ENCODE data around the gene PPFIA3. TPM values are rescaled to one million over a fixed set of nuclear protein-coding genes. Genes with fewer than 3 reads are reported as not detected.

The PPFIA3 gene
- total RNA-seq, 1 experiment from 2014 or later, result 56.3 TPM

GRCh38 chr19:49150106-49150943, 31.0 kb downstream of the PPFIA3 start:
- Histone ChIP-seq H3K9me3 (ENCODE audit: low read length) (no peaks in the 10 kb centered on the region), H3K79me2 (ENCODE audit: low read length) (no peaks in the 10 kb centered on the region), H3K4me3 (ENCODE audit: low read length) (peak overlapping the region; percentile 71), H3K4me1 (ENCODE audit: insufficient read depth, low read length) (peaks cover 25% of the 10 kb centered on the region), H3K36me3 (ENCODE audit: low read depth, low read length) (no peaks in the 10 kb centered on the region), H3K9me2 (replicated peaks; ENCODE audit: low read length) (no peaks in the 10 kb centered on the region), H3K4me2 (ENCODE audit: low read length) (peak overlapping the region; percentile 91), H4K20me1 (ENCODE audit: low read length) (no peaks in the 10 kb centered on the region), H3K27ac (ENCODE audit: low read length) (peak overlapping the region; percentile 44), H2AFZ (ENCODE audit: low read length) (peak overlapping the region; percentile 70), H3K27me3 (ENCODE audit: low read length) (no peaks in the 10 kb centered on the region), H3F3A (ENCODE audit: low read length, unreplicated experiment) (no peaks in the 10 kb centered on the region), H3K9ac (ENCODE audit: low read length) (peak overlapping the region; percentile 75)
- peak; percentile 86 for DNase-seq
- BruUV-seq (replicated peaks), result no TSS peak
- ChIA-PET CTCF (interaction anchor here (0.6 to 2.0 kb wide), 5 partner anchors 22 to 157 kb away, joined by 3 to 11 read pairs (median 4); partner anchors contain the start of genes GYS1 and RUVBL2), POLR2A (ENCODE audit: unreplicated experiment) (no interaction called here)
- ATAC-seq, result peak; percentile 51
- TF ChIP-seq CTCF (conservative IDR thresholded peaks at IDR 0.05; ENCODE audit: low read depth, low read length) (no peak), EZH2 (IDR thresholded peaks at IDR 0.05; ENCODE audit: low read length, unreplicated experiment) (no peak), EZH2phosphoT487 (IDR thresholded peaks at IDR 0.05; ENCODE audit: borderline replicate concordance, low read length) (no peak)
- intact Hi-C loops (cut with micrococcal nuclease), result loop anchor here (1.0 kb wide), 1 partner anchor 49 kb away; no protein-coding TSS in a partner anchor

- no peak for TF ChIP-seq CTCF (conservative IDR thresholded peaks at IDR 0.05; ENCODE audit: low read depth, low read length)
- TF ChIP-seq EZH2phosphoT487 (IDR thresholded peaks at IDR 0.05; ENCODE audit: borderline replicate concordance, low read length), result no peak
- no peak for TF ChIP-seq EZH2 (IDR thresholded peaks at IDR 0.05; ENCODE audit: low read length, unreplicated experiment)
- H2AFZ ChIP-seq (ENCODE audit: low read length), result peak overlapping the region; percentile 70
- ChIA-PET CTCF (interaction anchor here (0.6 to 1.1 kb wide), 3 partner anchors 53 to 158 kb away, joined by 3 to 4 read pairs (median 4); partner anchors contain the start of genes GYS1 and RUVBL2), POLR2A (ENCODE audit: unreplicated experiment) (interaction anchor here (0.7 kb wide), 1 partner anchor 158 kb away, joined by 3 read pairs; no protein-coding TSS in a partner anchor)
- H3K79me2 ChIP-seq (ENCODE audit: low read length), result no peaks in the 10 kb centered on the region
- peak overlapping the region; percentile 44 for H3K27ac ChIP-seq (ENCODE audit: low read length)
- peaks cover 25% of the 10 kb centered on the region for H3K4me1 ChIP-seq (ENCODE audit: insufficient read depth, low read length)
- H3F3A ChIP-seq (ENCODE audit: low read length, unreplicated experiment), result no peaks in the 10 kb centered on the region
- H3K9me3 ChIP-seq (ENCODE audit: low read length), result no peaks in the 10 kb centered on the region
- peak overlapping the region; percentile 71 for H3K4me3 ChIP-seq (ENCODE audit: low read length)
- H3K27me3 ChIP-seq (ENCODE audit: low read length), result no peaks in the 10 kb centered on the region
- no peaks in the 10 kb centered on the region for H3K9me2 ChIP-seq (replicated peaks; ENCODE audit: low read length)
- no peaks in the 10 kb centered on the region for H4K20me1 ChIP-seq (ENCODE audit: low read length)
- H3K9ac ChIP-seq (ENCODE audit: low read length), result peak overlapping the region; percentile 75
- no peaks in the 10 kb centered on the region for H3K36me3 ChIP-seq (ENCODE audit: low read depth, low read length)
- intact Hi-C loops (cut with micrococcal nuclease), result loop anchor here (1.0 kb wide), 1 partner anchor 48 kb away; no protein-coding TSS in a partner anchor
- H3K4me2 ChIP-seq (ENCODE audit: low read length), result peak overlapping the region; percentile 91
- DNase-seq (no peak), ATAC-seq (no peak)
- no TSS peak for BruUV-seq (replicated peaks)
These were observed 31.6 kb downstream of the PPFIA3 start for GRCh38 chr19:49150944-49151243.

All from PC-3 (cell line).